Central memory CD4-positive, alpha-beta T cell (primary cell): ENCODE measurements around the gene SARDH.

Source experiments
- DNase-seq: peaks from one replicate; pipeline ENCODE4 v3.0.0; 2022

Gene SARDH

GRCh38 chr9:133713150-133713959 is 24.8 kb downstream of the SARDH start:
- DNase-seq, result no peak

GRCh38 chr9:133712221-133713100 is 25.7 kb downstream of the SARDH start:
- DNase-seq, result no peak

GRCh38 chr9:133711428-133712220 is 26.5 kb downstream of the SARDH start:
- DNase-seq, result no peak

- DNase-seq, result no peak
These were observed 27.3 kb downstream of the SARDH start for GRCh38 chr9:133710661-133711427.

DNA sequence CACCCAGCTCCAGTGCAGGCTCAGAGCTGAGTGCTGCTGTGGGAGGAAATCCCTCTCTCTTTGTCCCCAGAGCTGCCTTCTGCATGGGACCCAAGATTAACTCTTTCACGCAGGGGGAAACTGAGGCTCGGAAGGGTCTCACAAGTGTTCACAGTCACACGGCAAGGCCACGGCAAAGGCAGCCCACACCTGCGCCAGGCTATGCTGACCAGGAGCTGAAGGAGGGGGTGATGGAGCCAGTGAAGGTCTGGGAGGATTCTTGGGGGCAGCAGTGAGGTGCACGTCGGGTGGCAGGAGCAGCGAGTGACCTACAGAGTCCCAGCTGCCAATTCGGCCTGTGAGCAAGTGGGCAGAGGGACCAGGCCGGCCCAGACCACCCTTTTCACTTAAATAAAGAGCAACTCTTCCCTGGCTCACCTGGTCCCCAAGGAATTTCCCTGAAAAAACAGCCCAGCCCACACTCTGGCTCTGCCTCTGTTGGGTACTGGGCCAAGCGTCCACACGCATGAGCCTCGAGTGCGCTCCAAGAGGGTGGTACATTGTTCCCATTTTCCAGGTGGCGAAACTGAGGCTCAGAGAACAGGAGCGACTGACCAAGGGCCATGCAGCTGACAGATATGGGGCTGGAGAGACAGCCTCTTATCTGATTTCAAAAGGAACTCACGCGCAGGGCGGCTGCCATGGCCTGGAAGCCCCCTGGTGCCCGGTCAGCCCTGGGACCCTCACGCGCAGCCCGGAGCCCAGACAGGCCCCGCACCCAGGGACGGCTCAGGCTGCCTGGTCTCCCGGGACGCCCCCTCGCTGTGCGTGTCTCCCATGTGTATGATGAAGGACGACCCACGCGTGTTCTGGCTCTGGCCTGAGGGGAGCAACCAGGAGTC is 28.2 kb downstream of the SARDH start:
- no peak for DNase-seq

DNA sequence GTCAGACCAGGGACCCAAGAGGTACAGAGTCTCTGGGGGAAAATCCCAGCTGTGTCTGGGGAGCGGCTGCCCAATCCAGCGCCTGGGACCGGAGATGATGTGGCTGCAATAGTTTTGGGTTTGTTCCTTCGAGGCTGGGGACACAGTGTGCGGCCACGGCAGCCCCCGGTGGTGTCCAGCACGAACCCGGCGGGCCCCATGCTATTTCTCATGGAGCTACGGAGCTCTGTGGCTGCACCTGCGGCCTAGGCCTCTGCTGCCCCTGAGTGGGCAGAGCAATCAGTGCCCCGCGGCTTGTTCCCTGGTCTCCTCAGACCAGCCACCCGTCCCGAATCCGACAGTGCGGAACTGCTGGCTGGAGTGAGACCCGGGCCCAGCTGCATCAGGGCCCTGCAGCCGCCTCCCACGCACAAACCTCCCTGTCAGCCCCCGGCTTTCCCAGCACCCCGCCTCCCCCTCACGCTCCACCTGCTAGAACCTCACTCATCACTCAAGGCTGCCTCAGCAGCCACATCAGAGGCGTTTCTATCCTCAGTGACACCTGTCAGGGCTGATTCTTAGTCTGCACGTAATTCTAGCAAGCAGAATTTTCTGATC is 29.0 kb downstream of the SARDH start:
- DNase-seq, result peak; percentile 66

DNA sequence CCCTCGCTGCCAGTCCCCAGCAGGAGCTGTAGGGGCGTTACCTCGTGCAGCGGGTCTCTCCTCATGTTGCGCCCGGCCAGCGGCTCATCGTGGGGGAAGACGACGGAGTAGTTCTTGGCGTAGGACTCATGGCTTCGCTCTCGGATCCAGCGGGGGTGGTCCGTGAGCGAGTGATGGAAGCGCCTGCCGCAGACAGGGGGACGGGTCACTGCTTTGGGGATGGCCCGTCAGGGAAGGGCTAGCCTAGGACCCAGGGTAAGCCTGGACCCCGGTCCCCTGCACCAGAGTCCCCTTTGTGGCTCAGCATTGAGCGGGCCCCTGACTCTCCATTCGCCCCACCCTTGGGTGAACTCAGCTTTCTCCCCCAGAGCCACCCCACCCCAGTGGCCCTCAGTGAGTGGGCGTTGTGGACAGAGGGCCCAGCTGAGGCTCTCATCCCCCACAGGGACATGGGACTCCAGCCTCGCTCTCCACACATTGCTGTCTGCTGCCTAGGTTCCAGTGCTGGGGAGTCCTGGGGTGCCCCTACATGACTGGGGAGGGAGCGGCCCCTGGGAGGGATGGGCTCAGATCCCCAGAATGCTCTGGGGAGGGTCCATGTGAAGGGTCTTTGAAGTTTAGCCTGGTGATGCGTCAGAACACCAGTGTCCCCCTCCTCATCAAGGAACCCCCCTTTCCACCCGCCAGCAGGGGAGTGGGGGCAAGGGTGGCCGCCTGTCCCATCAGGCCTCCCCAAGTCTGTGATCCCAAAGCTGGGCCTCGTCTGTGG is 29.7 kb downstream of the SARDH start:
- DNase-seq, result no peak

- no peak for DNase-seq
These were observed 30.3 kb downstream of the SARDH start for GRCh38 chr9:133707763-133708245.

DNA sequence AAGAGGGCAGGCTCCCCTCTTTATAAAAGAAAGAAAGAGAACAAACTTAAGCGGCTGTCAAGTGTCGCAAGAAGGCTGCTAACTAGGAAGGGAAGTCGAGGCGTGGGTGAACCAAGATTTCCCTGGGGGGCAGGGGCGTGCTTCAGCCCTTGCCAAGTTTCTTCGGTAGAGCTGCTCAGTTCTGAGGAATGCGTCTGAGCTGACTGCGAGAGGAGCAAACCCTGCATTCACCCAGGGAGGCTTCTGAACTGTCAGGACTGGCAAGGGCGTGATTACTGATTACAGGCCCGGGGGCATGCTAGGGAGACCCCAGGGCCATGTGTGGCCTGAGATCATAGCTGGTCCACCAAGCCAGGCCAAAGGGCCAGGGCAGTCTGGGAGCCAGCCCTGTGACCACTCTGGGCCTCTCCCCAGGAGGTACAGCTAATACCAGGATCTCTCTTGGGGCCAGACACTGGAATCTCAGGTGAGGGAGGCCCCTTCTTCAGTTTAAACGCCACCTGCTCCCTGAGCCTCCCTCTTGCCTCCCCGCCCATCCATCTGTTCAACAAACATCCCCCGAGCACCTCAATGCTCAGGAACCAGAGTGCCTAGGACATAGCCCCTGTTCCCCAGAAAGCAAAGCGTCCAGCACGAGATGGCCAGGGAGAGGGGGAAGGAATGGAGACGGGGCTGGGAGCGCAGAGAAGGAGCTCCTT is 30.9 kb downstream of the SARDH start:
- DNase-seq, result no peak

DNA sequence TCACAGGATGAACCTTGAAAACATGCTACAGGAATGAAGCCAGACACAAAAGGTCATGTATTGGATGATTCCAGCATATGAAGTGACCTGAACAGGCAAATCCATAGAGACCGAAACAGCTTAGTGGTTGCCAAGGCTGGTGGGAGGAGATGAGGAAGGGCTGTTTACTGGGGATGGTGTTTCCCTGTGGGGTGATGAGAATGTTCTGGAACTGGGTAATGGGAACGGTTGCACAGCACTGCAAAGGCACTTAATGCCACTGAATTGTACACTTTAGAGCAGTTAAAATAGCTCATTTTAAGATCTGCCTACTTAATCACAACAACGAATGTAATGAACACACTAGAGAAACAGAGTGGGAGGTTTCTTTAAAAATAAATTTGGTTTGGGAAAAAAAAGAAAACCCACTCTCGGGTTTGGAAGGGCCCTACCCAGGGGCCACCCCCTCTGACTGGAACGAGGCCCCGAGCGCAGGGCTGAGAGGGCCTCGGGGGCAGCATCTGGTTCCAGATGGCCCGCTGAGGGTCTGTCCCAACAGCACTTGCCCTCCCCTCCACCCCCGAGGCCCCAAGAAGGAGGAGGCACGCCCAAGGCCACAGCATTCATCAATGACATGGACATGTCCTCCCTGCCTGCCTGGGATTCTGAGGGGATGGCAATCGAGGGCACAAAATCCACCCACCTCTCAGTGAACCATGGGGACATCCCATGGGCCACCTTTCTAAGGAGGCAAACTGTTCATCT is 31.7 kb downstream of the SARDH start:
- no peak for DNase-seq

- DNase-seq, result no peak
These were observed 32.6 kb downstream of the SARDH start for GRCh38 chr9:133705576-133705975.

DNA sequence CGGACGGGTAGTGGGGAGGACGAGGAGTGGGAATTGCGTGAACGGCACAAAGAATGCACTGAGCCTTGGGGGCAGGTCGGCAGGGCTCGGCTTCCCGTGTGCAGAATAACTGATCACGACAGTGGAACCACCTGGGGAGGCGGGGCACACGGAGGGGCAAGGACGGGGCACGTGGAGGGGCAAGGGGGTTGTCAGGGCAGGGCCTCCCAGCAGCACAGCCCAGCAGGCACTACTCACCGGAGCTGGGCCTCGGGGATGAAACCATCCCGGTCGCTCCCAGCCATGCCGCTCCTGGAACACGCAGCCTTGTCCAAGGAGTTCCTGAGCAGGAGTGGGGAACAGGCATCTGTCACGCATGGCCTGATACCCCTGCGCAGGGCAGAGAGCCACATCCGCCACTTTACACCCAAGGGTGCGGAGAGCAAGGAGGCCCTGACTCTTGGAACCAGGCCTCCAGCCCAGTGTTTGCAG is 33.4 kb downstream of the SARDH start:
- no peak for DNase-seq

DNA sequence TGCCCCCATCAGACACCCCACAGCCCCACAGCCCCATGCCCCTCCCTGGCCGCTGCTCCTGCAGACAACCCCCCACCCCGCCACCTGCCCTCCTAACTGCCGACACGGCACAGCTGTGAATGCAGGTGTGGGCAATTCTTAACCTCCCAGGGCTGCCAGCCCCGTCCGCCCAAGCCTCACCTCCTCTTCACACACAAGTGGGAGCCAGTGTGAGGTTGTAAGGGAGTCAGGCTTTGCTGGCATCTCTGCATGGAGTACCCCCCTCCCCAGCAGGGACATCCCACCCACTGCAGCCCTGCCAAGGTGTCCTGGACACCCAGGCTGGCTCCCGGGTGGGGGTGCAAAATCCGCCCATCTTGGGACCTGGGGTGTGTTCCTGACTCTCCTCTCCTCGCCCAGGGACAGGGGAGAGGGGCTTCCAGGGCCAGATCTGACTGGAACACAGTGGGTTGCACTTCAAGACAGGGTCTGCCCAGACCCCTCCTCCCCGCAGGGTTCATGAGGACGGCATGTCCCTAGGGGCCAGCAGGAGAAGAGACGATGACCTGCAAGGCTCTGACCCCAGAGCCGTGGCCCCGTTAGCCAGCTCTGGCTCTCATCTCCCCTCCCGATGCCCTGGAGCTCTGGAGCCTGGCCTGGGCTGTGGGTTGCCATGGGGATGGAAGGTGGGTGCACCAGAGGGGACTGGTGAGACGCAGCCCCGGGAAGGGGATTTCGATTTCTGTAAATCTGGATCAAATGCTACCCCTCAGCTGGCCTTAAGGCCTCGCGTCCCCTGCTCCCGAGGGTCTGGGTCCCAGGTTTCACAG is 34.4 kb downstream of the SARDH start:
- DNase-seq, result no peak

GRCh38 chr9:133702798-133703590 is 35.2 kb downstream of the SARDH start:
- DNase-seq, result no peak

DNA sequence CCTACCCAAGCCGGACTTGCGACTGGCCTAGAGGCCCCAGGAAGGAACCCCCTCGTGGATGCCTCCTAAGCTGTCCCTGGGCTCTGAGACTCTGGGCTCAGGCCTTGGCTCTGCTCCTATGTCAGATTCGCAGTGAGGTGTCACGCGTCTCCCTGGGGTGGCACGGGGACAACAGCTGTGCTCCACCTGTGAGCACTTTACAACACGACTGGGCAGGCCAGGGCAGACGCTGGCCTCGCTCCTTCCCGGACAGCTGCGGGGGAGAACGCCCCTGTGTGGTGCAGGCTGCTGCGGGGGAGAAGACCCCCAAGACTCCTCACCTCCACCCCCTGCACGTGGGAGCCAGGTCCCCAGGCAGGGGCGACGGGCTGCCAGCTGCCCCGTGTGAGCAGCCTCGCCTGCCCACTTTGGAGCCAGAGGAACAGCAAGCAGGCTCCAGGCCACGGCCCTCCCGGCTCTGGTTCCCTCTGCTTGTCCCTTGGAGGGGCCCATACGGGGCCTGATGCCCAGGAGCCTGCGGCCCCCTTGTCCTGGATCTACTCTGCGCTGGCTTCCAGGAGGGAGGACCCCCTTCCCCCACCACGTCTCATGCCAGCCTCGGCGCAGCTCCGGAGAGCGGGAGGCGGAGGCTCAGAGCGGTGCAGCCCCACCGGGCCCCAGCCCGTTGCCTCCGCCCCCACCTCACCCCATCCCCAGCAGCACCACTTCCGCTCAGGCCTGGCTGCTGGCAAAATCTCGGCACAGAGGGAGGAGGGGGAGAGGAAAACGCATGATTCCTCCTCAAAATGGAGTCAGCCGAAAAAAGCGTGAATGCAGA is 36.0 kb downstream of the SARDH start:
- DNase-seq, result peak; percentile 72
